Large intestine (tissue), 3 donors: ENCODE results near the gene GBX1. TPM values are rescaled to one million over a fixed set of nuclear protein-coding genes. Genes with fewer than 3 reads are reported as not detected.

Experiments
- DNase-seq, 2 donors: peaks; one replicate each; pipeline versions ENCODE4 v3.0.0 to v3.0.0-alpha.2; 2013
- H3K27ac ChIP-seq: one replicate; pipeline ENCODE4 v1.5.1; 2013; ENCODE audit warnings: low read length
- H3K27me3 ChIP-seq: 2 replicates; pipeline ENCODE4 v1.6.1; 2013; ENCODE audit warnings: low read length; ENCODE audit not compliant: control insufficient read depth, insufficient read depth
- H3K36me3 ChIP-seq: 2 replicates; pipeline ENCODE4 v1.6.1; 2013; ENCODE audit warnings: low read length; ENCODE audit not compliant: control insufficient read depth, insufficient read depth
- H3K4me1 ChIP-seq: one replicate; pipeline ENCODE4 v1.6.1; 2013; ENCODE audit warnings: low read length; ENCODE audit not compliant: control insufficient read depth, insufficient read depth
- H3K4me3 ChIP-seq: one replicate; pipeline ENCODE4 v1.5.1; 2013; ENCODE audit warnings: low read length
- H3K9me3 ChIP-seq: one replicate; pipeline ENCODE4 v1.6.1; 2013; ENCODE audit warnings: mild to moderate bottlenecking, low read depth, low read length, moderate library complexity; ENCODE audit not compliant: control insufficient read depth
- WGBS: methylation state at CpG from one replicate; pipeline ENCODE4 v1.1.5; 2013; ENCODE audit warnings: low lambda C conversion rate; ENCODE audit not compliant: insufficient coverage; 5-methylcytosine and 5-hydroxymethylcytosine counted together
- polyA plus RNA-seq: library from polyadenylated mRNA; unstranded; fragments of 120-200 nt; gene quantifications from one replicate; pipeline ENCODE4 v1.2.1, GENCODE V29; 2013

GBX1 gene
- polyA plus RNA-seq, 1 donor: 0.07 TPM

DNA sequence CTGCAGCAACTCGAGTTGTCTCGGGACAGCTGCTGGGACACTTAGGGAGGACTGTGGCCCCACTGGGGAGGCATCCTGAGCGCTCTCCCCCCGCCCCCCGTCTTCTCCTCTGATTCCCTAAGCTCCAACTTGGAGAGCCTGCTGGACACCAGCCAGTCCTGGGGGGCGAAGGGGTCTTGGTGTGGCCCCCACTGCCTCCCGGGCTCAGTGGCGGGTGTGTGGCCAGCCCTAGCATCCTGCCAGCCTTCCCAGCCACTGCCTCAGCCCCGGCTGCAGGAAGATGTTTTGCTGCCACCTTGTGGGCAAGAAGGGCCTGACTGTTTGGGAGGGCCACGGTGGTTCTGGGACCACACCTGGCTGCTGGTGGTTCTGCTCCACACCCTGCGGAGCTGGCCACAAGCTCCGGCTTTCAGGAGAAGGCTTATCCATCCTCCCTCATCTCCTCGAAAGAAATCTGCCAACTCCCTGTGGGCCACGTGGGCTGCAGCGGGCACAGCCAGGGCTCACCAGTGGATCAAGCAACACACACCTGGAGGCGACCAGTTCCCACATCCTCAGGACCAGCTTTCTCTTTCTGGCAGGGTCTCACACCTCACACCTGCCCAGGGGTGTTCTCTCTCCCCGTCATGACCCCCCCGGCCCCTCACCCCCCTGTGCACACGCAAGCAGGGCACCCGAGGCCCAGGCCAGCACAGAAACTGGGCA, 56.4 kb downstream of the GBX1 start:
- DNase-seq: peak in 1 of 2 donors; percentile 62
- H3K9me3 ChIP-seq: no peaks in the 10 kb centered on the region
- no peak overlapping the region for H3K27ac ChIP-seq
- H3K36me3 ChIP-seq: peaks cover 4% of the 10 kb centered on the region
- WGBS: no CpG with 5 or more reads among the region's 20 CpGs
- H3K4me3 ChIP-seq: no peak overlapping the region
- peaks cover 4% of the 10 kb centered on the region for H3K27me3 ChIP-seq
- H3K4me1 ChIP-seq: peaks cover 7% of the 10 kb centered on the region

DNA sequence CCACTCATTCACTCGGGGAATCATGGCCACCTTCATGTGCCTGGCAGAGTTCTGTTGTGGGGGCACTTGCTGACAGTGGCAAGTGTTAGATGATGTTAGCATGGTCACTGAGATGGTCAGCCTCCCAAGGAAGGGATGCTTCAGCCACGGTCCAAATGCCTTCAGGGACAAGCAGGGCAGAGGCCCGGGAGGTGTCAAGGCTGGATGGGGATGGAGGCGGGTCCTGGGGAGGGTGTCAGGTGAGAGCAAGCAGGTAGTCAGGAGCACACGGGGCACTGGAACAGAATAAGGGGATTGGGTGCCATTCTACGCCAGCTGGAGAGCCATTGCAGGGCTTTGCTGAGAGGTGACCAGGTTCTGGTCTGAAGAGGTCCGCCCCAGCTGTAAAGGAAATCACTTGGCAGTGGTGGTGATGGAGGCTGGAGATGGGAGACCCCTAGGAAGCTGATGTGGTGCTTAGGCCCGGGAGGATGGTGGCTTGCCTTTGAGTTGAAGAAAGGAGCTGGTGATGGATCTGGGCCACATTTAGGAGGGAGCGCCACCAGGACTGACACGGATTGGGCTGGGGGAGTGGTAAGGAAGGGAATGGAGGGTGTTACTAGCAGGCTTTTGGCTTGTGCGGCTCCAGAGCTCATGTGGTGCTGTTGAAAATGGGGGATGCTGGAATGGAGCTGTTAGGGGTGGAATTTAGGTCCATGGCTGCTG, 57.1 kb downstream of the GBX1 start:
- peaks cover 3% of the 10 kb centered on the region for H3K4me1 ChIP-seq
- H3K4me3 ChIP-seq: no peak overlapping the region
- H3K9me3 ChIP-seq: no peaks in the 10 kb centered on the region
- H3K36me3 ChIP-seq: peaks cover 4% of the 10 kb centered on the region
- DNase-seq: no peak
- peaks cover 4% of the 10 kb centered on the region for H3K27me3 ChIP-seq
- no peak overlapping the region for H3K27ac ChIP-seq
- WGBS: 83% methylated on average over 2 of the region's 11 CpGs

DNA sequence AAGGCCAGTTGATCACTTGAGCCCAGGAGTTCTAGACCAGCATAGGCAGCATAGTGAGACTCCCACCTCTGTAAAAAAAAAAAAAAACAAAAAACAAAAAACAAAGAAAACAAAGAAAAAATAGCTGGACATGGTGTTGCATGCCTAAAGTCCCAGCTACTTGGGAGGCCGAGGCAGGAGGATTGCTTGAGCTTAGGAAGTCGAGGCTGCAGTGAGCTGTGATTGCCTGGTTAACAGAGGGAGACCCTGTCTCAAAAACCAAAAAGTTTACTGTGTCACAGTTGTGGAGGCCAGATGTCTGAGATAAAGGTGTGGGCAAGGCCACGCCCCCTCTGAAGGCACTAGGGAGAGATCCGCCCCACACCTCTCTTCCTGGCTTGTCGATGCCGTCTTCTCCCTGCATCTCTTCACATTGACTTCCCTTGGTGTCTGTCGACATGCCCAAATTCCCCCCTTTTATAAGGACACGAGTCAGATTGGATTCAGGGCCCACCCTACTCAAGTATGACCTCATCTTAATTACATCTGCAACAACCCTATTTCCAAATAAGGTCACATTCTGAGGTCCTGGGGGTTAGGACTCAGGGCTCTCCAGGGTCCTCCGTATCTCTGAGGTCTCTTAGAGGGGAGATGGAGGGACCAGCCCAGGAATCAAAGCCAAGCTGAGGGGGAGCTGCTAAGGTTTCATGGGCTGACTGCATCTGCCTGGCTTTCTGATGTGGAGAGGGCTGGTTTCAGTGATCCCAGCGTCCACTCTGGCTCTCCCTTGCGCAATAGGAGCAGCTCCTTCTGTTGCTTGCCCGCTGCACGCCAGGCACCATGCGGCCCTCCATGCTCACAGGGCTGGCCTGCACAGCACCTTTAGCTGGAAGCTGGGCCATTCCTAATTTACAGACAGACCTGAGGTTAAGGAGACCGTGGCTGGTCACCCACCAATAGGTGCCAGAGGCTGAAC, 58.1 kb downstream of the GBX1 start:
- DNase-seq: no peak
- Histone ChIP-seq H3K9me3 (no peaks in the 10 kb centered on the region), H3K4me3 (no peak overlapping the region), H3K27me3 (peaks cover 4% of the 10 kb centered on the region), H3K36me3 (peaks cover 11% of the 10 kb centered on the region), H3K27ac (no peak overlapping the region), H3K4me1 (peaks cover 3% of the 10 kb centered on the region)
- WGBS: 72% methylated on average over 2 of the region's 15 CpGs

DNA sequence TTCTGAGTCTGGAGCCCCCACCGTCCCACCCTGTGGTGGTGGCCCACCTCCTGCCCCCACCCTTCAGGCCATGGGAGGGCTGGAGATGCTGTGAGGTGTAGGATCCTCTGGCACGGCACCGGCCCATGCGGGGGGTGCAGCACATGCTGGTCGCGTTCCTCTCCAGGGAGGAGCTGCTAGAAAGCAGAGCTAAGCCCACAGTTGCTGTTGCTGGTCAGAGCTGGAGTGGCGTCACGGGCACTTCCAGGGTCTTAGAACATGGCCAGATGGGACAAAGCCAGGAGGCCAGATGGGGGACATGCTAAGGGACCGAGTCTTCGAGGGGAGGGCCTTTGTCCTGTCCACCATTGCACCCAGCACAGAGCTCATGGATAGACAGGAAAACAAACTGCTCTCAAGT, 59.6 kb downstream of the GBX1 start:
- DNase-seq: no peak

DNA sequence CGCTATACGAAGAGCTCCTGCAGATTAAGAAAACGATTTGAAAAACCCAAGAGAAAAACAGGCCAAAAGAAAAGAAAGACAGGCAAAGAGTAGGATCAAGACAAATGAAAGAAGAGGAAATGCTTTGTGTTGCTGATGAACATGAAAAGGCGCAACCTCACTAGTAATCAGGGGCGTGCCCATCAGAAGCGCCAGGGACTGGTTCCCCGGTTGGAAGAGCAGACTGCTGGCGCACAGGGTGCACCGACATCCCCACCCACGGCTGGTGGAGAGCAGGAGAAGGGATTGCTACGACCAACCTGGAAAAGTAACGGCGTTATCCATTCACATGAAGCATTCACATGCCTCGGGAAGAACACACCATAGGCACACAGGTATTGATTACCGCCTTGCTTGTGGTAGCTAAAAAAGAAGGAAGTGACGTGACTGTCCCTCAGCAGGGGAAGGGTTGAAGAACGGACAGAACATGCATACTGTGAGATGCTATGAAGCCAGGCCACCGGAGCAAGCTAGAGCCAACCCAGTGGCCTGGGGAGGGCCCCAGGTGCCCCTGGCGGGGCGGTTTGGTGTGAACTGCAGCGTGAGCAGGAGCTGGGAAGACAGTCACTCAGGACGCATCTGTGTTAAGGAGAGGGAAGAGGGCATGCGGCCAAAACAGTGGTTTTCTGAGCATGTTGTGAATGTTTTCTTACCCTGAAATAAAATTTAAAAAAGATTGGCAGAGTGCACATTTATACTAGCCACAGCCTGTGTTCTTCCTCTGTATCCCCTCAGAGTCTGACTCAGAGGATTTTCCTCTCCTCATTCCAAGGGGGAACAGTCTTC, 62.9 kb downstream of the GBX1 start:
- Histone ChIP-seq H3K4me3 (no peak overlapping the region), H3K27me3 (no peaks in the 10 kb centered on the region), H3K9me3 (no peaks in the 10 kb centered on the region), H3K27ac (no peak overlapping the region), H3K4me1 (no peaks in the 10 kb centered on the region), H3K36me3 (peaks cover 14% of the 10 kb centered on the region)
- WGBS: 81% methylated on average over 5 of the region's 23 CpGs
- no peak for DNase-seq

More for the DNA sequence above, 59.6 kb downstream of the GBX1 start:
- no peak overlapping the region for H3K4me3 ChIP-seq
- H3K27ac ChIP-seq: no peak overlapping the region
- peaks cover 12% of the 10 kb centered on the region for H3K36me3 ChIP-seq
- H3K27me3 ChIP-seq: no peaks in the 10 kb centered on the region
- H3K4me1 ChIP-seq: no peaks in the 10 kb centered on the region
- H3K9me3 ChIP-seq: no peaks in the 10 kb centered on the region
- no CpG with 5 or more reads among the region's 10 CpGs for WGBS

DNA sequence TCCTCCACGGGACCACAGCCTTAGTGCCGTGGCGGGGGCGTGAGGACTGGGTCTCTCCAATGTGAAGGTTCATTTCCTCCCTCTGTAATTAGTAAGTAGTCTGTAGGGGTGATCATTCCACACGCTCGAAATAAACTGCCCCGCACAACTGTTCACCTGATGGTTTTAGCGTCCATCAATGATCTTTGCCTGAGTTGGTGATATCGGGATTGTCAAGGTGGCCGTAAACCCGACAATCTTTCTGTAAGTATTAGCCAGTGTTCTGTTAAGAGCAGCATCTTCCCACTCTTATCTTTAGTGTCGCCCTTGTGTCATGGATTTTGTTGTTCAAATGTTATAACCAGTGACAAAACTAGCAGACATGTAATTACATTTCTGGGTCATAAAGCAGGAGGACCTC, 63.5 kb downstream of the GBX1 start:
- Histone ChIP-seq H3K27ac (no peak overlapping the region), H3K4me1 (no peaks in the 10 kb centered on the region), H3K36me3 (peaks cover 14% of the 10 kb centered on the region), H3K27me3 (no peaks in the 10 kb centered on the region), H3K4me3 (no peak overlapping the region), H3K9me3 (no peaks in the 10 kb centered on the region)
- no peak for DNase-seq
- no CpG with 5 or more reads among the region's 12 CpGs for WGBS

DNA sequence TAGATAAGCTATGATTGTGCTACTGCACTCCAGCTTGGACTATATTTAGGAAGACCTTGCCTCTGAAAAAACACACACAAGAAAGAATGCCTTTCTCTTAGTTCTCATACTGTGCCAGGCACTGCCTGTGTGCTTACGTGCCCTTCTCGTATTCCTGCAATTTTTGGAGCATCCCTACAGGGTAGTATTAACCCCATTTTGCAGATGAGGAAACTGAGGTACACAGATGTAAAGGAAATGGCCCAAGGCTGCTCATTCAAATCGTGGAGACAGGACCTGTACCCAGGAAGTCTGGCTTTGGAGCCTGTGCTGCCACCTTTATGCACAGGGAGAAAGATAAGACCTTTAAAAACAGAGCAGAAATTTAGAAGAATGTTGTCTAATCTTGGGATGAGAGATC, 64.5 kb downstream of the GBX1 start:
- 60% methylated on average over 1 of the region's 3 CpGs for WGBS
- no peak overlapping the region for H3K4me3 ChIP-seq
- peaks cover 14% of the 10 kb centered on the region for H3K36me3 ChIP-seq
- no peaks in the 10 kb centered on the region for H3K9me3 ChIP-seq
- no peak for DNase-seq
- H3K27me3 ChIP-seq: no peaks in the 10 kb centered on the region
- no peaks in the 10 kb centered on the region for H3K4me1 ChIP-seq
- H3K27ac ChIP-seq: no peak overlapping the region

DNA sequence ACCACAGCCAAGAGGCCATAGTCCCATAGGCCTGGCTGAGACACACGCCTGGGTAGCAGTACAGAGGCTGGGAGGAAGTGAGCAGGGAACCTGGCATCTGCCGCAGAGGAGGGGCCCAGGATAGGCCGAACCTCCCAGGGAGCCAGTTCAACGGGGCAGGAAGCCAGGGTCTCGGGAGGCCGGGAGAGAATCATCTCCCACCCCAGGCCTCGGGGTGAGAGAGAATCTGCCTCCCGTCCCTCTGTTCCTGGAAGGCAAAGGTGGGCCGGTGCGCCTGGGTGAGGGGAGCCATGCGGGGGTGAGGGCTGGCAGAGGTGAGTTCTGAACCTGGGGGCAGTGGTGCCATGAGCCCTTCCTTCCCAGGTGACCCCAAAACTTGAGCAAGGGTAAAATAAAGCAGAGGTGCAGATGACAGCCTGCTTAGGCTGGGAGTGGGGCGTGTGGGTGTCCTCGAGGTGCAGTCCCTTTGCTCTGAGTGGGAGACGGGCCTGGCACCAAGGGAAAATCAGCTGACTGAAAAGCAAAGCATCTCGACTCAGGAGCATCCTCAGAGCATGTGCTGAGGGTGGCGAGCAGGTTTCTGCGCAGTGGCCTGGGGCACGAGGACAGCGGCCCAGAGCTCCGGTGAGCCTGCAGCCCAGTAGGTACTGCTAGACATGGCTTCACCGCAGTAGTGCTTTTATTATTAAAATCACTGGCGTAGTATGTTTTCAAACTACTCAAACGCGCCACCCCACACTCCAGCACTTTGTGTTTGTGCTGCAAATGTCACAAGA, 65.7 kb downstream of the GBX1 start:
- no peaks in the 10 kb centered on the region for H3K9me3 ChIP-seq
- no peak for DNase-seq
- H3K4me3 ChIP-seq: no peak overlapping the region
- no peak overlapping the region for H3K27ac ChIP-seq
- 100% methylated on average over 2 of the region's 24 CpGs for WGBS
- H3K27me3 ChIP-seq: no peaks in the 10 kb centered on the region
- H3K36me3 ChIP-seq: peaks cover 14% of the 10 kb centered on the region
- H3K4me1 ChIP-seq: no peaks in the 10 kb centered on the region

DNA sequence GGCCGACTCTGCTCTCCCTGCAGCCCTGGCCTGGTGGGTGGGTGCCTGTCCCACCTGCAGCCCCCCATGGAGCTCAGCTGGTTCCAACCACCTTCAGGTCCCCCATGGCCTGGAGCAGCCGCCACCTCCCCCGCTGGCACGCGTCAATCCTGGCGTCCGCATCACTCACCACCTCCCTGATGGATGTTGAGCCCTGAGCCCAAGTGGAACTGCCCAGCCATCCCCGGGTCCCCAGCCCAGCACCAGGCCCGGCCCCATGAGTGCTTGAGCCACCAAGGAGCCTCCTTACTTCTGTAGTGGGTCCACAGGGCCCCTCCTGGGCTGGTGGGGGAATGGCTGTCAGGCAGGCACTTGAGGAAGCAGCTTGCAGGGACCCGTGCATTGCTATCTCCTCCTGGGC, 66.6 kb downstream of the GBX1 start:
- Histone ChIP-seq H3K27ac (no peak overlapping the region), H3K4me1 (no peaks in the 10 kb centered on the region), H3K36me3 (peaks cover 12% of the 10 kb centered on the region), H3K4me3 (no peak overlapping the region), H3K27me3 (no peaks in the 10 kb centered on the region), H3K9me3 (no peaks in the 10 kb centered on the region)
- WGBS: no CpG with 5 or more reads among the region's 10 CpGs
- no peak for DNase-seq
